Kidney capillary endothelial cell (primary cell): ENCODE data around the gene ACSM3.
A peak's percentile ranks its signal among the peaks of the same experiment; 100 is the strongest.
"Not testable (repeated sequence)": the region's sequence is repeated elsewhere in the genome, so short reads cannot be mapped to it uniquely, and the experiment has no call there.

Experiments used
- DNase-seq: peaks from one replicate; pipeline ENCODE4 v3.0.0-alpha.2; 2018; ENCODE audit warnings: low spot score

Gene ACSM3

GRCh38 chr16:20760346-20760745 lies 3.5 kb upstream of the ACSM3 start:
- DNase-seq, result no peak

- DNase-seq, result no peak
These were observed 2.6 kb upstream of the ACSM3 start for GRCh38 chr16:20761175-20761574.

DNA sequence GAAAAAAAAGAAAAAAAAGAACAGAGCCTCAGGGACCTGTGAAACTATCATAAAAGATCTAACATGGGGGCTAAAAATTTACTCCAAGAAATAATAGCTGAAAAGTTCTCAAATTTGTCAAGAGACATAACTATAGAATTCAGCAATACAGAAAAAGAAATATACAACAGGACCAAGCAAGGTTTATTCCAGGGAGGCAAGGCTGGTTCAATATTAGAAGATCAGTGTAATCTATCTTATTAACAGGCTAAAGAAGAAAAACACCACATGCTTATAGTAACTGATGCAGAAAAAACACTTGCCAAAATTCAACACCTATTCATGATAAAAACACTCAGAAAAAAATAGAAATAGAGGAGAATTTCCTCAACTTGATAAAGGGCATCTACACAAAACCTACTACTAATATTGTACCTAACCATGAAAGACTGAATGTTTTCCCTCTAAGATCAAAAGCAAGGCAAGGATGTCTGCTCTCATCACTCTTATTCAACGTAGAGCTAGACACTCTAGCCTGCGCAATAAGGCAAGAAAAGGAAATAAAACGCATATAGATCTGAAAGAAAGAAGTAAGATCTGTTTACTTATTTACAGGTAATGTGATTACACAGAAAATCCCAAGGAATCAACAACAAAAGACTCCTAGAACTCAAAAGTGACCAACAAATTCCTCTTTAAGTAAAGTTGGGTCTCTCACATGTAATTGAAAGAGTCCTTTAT lies 1.2 kb upstream of the ACSM3 start:
- no peak for DNase-seq

DNA sequence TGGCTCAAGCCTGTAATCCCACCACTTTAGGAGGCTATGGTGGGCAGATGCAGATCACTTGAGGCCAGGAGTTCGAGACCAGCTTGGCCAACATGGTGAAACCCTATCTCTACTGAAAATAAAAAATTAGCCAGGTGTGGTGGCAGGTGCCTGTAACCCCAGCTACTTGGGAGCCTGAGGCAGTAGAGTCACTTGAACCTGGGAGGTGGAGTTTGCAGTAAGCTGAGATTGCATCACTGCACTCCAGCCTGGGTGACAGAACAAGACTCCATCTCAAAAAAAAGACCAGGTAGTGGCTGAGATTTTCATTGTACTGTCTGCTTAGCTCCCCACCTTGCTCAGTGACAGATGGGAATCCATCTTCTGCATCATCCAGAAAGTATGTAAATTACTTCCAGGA lies 634 bp downstream of the ACSM3 start:
- not testable (repeated sequence) for DNase-seq

DNA sequence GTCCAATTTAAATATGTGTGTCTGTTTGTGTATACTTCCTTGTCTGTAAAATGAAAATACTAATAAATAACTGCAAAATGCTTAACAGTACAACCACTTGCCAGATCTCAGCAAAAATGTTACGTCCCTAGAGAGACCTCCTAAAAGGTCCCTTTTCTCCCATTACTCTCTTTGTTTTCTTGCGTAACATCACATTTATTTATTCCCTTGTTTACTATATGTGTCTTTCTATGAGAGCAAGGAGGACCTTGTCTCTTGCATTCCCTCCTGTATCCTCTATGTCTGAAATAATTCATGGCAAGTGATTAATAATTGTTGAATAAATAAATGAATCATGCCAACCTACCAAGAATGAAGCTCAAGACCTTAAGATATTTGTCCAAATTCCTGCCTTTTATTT lies 1.9 kb downstream of the ACSM3 start:
- DNase-seq, result no peak

- DNase-seq, result no peak
These were observed 2.5 kb downstream of the ACSM3 start for GRCh38 chr16:20766294-20766693.

DNA sequence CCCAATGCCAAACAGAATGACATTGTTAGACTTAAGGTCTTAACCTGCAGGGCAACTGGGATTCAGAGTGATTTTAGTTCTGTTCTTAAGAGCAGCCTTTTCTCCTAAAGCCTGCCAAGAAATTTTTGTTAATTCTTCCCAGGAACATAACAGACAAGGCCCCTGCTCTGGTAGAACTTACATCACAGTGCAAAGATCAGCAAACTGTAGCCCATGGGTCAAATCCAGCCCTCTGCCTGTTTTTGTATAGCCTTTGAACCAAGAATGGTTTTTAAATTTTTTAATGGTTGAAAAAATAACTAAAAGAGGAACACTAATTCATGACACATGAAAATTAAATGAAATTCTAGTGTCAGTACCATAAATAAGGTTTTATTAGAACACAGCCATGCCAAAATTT lies 3.8 kb downstream of the ACSM3 start:
- no peak for DNase-seq

DNA sequence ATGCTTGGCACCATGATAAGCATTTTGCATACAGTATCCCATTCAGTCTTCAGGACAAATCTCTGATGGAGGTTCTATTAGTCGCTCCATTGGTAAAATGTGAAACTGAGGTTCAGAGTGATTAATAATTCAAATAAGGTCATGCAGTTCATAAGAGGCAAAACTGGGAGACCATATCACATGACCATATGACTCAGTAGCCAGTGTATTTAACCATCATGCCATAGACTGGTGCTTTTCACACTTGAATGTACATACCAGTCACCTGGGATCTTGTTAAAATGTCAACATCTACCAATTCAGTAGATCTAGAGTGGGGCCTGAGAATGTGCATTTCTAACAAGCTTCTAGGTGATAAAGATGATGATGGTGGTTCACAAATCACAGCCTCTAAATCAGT lies 4.3 kb downstream of the ACSM3 start:
- DNase-seq, result no peak

DNA sequence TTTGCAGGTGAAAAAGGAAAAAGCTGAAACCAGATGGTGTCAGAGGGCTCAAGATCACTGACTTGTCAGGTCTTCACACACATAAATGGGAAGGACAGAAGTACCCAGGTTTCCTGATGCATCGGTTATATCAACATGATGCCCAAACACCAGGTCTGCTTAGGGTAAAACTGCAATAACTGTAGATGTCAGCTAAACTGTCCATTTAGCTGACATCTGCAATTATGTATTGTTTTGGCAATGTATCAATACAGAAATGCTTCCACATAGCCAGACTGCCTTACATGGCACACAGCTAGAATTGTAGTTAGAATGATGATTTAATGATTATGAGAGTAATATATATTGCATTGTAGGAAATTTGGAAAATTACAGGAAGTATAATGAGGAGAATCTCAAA lies 5.0 kb downstream of the ACSM3 start:
- DNase-seq, result no peak

DNA sequence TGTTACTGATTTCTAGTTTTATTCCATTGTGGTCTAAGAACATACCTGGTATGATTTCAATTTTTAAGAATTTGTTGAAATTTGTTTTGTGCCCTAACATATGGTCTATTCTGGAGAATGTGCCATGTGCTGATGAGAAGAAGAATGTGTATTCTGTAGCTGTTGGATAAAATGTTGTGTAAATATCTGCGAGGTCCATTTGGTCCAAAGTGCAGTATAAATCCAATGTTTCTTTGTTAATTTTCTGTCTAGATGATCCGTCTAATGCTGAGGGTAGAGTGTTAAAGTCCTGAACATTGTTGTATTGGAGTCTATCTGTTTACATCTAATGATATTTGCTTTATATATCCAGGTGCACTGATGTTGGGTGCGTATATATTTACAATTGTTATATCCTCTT lies 9.9 kb downstream of the ACSM3 start:
- no peak for DNase-seq

DNA sequence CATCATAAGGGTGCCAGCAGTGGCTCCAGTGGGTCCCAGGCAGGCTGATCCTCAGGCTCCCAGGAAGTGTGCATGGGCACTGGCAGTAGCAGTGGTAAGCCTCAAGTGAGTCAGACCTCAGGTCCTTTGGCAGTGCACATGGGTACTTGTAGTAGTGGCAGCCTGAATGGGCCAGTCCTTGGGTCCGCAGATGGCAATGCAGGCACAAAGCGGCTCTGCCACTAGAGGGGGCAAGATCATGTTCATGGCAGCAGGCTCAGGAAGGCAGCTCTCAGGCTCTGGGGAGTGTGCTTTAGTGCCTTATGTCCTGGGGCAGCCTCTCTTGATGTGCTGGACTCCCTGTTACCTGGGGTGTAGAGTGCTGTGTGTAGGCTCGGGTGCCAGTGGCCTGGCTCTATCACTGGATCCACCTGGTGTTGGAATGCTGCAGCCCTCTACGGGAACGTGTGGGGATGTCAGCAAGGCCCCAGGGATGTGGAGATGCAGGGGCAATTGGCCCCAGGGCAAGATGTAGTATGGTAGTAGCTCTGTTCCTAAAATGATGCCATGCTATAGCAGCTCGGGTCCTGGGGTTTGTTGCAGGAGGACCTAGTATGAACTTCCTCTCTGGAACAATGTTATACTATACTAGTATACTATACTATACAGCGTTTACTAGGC lies 11.0 kb downstream of the ACSM3 start:
- DNase-seq, result peak; percentile 38

DNA sequence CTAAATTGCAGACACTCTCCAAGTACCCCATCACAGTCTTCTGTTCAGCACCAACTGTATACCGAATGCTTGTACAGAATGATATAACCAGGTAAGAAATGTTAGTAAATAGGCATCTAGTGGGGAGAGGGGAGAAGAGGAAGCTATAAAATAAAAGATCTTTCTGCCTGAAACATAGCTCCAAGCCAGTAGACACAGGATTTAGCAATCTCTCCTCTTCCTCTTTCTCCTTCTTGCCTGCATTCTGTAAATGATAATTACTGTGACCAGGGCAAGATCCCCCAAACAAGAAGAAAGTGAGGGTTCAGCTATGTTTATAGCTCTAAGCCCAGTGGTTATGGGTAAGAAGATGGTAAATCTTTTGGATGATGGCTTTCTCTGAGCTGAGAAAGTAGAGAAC lies 17.9 kb downstream of the ACSM3 start:
- no peak for DNase-seq

- DNase-seq, result no peak
These were observed 18.7 kb downstream of the ACSM3 start for GRCh38 chr16:20782470-20782869.

DNA sequence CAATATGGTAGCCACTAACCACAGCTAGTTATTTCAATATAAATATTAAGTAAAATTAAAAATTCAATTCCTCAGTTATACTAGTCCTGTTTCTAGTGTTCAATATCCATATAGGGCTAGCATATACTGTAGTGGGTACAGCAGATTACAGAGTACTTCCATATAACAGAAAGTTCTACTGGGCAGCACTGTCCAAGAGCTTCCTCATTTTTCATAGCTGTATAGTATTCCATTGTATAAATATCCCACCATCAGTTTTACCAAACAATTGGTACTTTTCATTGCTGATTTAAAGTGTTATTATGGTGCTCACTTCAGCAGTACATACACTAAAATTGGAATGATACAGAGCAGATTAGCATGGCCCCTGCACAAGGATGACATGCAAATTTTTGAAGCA lies 20.4 kb downstream of the ACSM3 start:
- no peak for DNase-seq

GRCh38 chr16:20789130-20789529 lies 25.3 kb downstream of the ACSM3 start:
- no peak for DNase-seq

- DNase-seq, result no peak
These were observed 28.3 kb downstream of the ACSM3 start for GRCh38 chr16:20791923-20792612.

- no peak for DNase-seq
These were observed 34.5 kb downstream of the ACSM3 start for GRCh38 chr16:20798364-20798763.

DNA sequence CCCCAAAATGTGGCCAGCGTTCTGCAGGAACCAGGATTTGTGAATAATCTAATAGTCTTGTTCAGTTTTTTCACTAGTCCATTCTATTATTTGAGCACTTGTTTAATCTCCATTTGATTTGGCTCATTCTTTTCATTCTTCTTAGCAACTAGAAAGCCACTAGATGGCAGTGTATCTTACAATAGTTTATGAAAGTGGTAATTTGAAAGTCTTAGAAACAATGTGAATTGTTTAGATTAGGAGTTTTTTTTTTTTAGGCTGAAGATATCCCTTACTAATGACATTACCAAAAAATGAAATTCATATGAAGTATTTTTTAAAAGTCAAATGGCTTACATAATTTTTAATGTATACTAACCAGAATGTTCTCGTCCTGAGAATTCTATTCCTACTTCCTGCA lies 35.8 kb downstream of the ACSM3 start:
- DNase-seq, result peak; percentile 18

GRCh38 chr16:20801278-20801677 lies 37.5 kb downstream of the ACSM3 start:
- no peak for DNase-seq

- DNase-seq, result peak; percentile 33
These were observed 39.4 kb downstream of the ACSM3 start for GRCh38 chr16:20803192-20803560.

DNA sequence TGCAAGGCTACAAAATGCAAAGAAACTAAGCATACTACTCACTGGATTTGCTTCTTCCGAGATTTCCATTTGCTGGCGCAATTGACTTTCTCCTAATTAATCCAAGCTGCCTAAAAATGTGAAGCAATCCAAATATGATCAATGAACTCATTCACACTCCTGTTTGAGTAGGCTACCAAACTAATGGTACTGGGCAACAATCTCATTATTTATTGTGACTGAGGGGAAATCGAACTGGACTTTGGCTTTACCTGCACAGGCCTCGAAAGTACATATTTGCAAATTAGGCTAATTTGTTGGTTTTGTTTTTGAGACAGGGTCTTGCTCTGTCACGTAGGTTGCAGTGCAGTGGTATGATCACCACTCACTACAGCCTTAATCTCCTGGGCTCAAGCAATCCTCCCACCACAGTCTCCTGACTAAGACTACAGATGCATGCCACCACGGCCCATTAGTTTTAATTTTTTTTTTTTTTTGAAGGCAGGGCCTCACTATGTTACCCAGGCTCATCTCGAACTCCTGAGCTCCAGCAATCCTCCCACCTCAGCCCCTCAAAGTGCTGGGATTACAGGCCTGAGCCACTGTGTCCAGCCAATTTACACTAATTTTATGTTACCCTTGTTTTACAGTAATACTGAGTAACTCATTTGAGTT lies 39.9 kb downstream of the ACSM3 start:
- DNase-seq, result no peak

DNA sequence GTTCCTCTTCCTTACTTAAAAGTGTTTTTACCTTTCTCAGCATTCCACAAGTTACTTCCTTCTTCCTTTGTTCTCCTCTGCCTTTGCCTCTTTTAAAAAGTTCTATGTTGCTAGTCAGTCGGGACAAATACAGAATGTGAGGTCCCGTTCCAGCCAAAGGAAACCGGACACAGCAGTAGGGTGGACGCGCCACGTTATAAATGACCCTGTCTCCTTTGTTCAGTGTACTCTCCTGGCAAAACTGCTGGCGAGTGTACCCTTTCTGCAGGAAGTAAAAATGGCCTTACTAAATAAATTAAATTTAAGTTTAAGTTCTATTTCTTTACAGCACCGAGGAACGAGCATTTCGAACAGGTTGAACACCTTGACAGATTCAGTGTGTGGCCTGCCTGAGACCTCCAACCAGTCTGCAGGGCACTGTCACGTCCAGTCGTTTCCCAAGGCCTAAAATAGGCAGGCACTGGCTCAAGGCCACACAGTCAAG lies 41.9 kb downstream of the ACSM3 start:
- peak; percentile 27 for DNase-seq
